GM19455 (cell line): ENCODE results near the gene STIM1.
"Not testable (repeated sequence)": the region's sequence is repeated elsewhere in the genome, so short reads cannot be mapped to it uniquely, and the experiment has no call there.

Source experiments
- ATAC-seq: cut with Tn5 transposase; IDR thresholded peaks from one replicate; pipeline ENCODE4 v1.9.1; 2021; ENCODE audit not compliant: unreplicated experiment

Gene STIM1

GRCh38 chr11:3853899-3854659 lies 1.4 kb upstream of the STIM1 start:
- ATAC-seq, result peak; percentile 24

GRCh38 chr11:3854660-3854976 lies 846 bp upstream of the STIM1 start:
- peak; percentile 3 for ATAC-seq

- peak; percentile 23 for ATAC-seq
These were observed 486 bp downstream of the STIM1 start for GRCh38 chr11:3855808-3856491.

DNA sequence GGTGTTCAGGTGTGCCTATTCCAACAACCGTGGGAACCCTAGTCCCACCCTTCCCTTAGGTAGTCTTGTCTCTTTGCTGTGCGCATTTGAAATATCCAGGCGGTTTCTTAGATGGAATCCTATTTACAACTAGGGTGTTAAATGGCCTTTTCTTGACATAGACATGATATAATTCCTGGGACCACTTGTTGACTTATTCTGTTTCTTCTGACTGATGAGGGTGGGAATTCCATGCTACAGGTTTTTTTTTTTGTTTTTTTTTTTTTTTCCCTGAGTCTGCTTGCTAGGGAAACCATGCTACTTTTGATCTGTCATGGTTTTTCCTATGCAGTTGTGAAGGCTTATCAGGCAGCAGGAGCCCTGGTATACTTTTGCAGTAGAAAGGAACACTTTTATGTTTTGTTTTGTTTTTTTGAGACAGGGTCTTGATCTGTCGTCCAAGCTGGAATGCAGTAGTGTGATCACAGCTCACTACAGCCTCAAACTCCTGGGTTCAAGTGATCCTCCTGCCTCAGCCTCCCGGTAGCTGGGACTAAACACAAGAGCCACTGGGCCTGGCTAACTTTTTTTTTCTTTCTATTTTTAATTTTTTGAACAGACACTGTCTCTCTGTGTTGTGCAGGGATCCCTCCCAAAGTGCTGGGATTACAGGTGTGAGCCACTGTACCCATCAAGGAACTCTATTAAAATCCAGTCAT lies 1.5 kb downstream of the STIM1 start:
- no peak for ATAC-seq

- ATAC-seq, result no peak
These were observed 2.2 kb downstream of the STIM1 start for GRCh38 chr11:3857628-3858027.

GRCh38 chr11:3859373-3859881 lies 4.0 kb downstream of the STIM1 start:
- peak; percentile 40 for ATAC-seq

GRCh38 chr11:3860375-3860774 lies 4.9 kb downstream of the STIM1 start:
- no peak for ATAC-seq

- ATAC-seq, result not testable (repeated sequence)
These were observed 5.5 kb downstream of the STIM1 start for GRCh38 chr11:3860898-3861393.

DNA sequence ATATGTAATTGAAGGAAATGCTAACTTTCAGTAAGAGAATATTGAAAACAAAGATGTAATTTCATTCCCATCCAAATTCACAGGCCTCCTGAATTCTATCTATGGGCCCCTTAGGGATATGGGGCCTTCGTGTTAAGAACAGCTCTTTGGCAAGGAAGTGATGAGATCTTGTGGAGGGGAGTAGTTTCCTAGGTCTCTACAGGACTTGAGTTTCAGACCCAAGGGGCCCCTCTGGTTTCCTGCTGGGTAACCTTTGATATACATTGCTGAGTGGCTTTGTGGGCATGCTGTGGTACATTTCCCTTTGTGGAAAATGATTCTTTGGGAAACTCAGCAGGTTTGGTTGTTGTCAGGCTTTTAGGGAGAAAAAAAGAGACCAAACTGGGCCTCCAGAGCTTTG lies 6.2 kb downstream of the STIM1 start:
- ATAC-seq, result no peak

GRCh38 chr11:3865388-3866193 lies 10.1 kb downstream of the STIM1 start:
- no peak for ATAC-seq

- ATAC-seq, result no peak
These were observed 10.7 kb downstream of the STIM1 start for GRCh38 chr11:3866206-3866605.

- no peak for ATAC-seq
These were observed 11.4 kb downstream of the STIM1 start for GRCh38 chr11:3866836-3867208.

GRCh38 chr11:3867209-3868091 lies 12.0 kb downstream of the STIM1 start:
- ATAC-seq, result peak; percentile 76

- no peak for ATAC-seq
These were observed 18.4 kb downstream of the STIM1 start for GRCh38 chr11:3873712-3874349.

GRCh38 chr11:3876613-3877012 lies 21.1 kb downstream of the STIM1 start:
- no peak for ATAC-seq

DNA sequence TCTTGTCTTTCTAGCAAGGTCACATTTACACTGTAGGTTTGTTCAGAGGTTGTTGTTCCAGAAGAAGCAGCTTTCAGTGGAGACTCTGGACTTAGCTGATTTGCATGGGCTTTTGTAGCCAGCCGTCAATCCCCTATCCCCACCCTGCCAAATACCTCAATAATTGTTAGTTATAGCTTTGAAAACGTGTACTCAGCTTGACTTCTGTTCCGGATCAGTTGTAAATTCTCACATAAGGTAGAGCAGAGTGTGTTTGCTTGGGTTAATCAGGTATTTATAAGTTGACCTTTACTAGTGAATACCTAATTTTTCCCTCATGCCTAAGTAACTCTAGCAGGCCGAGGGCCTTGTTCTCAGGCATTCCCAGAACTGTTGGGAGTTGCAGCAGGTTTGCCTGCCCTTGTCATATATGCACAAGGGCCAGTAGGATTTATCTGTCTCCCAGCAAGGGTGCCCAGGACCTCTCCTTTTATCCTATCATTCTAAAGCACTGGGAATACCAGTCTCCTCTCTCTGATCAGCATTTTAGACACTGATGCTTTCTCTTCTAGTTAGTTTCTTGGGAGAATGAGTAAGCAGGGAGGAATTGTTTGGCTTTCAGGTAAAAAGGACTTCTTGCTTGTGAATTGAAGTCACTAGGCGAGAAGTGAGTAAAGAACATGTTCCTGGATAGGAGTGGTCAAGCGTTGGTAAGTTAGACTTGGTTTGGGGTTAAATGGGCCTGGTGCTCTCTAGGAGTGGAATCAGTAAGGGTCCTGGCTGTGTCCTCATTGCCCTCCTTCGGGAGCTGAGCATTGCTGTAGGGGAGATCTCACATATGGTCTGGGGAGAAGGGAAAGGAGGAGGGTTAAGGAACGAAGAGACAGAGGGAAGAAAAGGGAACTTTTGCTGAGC lies 22.1 kb downstream of the STIM1 start:
- ATAC-seq, result no peak

DNA sequence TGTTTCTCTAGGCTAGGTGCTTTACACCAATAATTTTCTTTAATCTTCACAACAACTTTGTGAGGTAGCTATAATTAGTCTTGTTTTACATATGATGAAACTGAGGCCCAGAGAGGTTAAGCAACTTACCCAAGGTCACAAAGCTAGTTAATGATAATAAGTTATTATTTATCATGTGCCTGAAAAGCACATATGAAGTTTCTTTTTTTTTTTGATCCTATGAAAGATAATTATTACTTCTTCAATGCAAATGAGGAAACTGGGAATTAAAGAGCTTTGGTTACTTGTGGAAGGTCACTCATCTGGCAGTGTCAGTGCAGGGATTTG lies 22.8 kb downstream of the STIM1 start:
- no peak for ATAC-seq

GRCh38 chr11:3879216-3879966 lies 23.9 kb downstream of the STIM1 start:
- no peak for ATAC-seq
